CD14-positive monocyte (primary cell): ENCODE measurements around the gene FGD2. TPM values are rescaled to one million over a fixed set of nuclear protein-coding genes. Genes with fewer than 3 reads are reported as not detected.

Experiments used
- DNase-seq, 3 donors: peaks; one replicate each; pipeline ENCODE4 v3.0.0-alpha.2; 2011 to 2022
- H2AFZ ChIP-seq: 2 replicates; pipeline ENCODE4 v1.6.0; 2012; ENCODE audit warnings: mild to moderate bottlenecking, low read depth, low read length, inconsistent platforms; ENCODE audit not compliant: insufficient read depth, poor library complexity, severe bottlenecking
- H3K27ac ChIP-seq, 2 donors: 1 replicate in 1 of 2; 2 replicates in 1 of 2; pipeline ENCODE4 v1.5.1; 2012 to 2013; ENCODE audit warnings: low read length in 2 of 2, control low read depth in 1 of 2, inconsistent platforms in 1 of 2, low read depth in 1 of 2, mild to moderate bottlenecking in 1 of 2
- H3K27me3 ChIP-seq, 2 donors: one replicate each; pipeline versions ENCODE4 v1.6.0 to v1.6.1; 2011 to 2013; ENCODE audit warnings: low read length in 2 of 2; ENCODE audit not compliant: control insufficient read depth in 2 of 2, insufficient read depth in 2 of 2
- H3K36me3 ChIP-seq, 2 donors: replicated peaks in 1 of 2; 1 replicate in 1 of 2; 2 replicates in 1 of 2; pipeline versions ENCODE4 v1.5.1 to v1.6.1; 2012 to 2013; ENCODE audit warnings: low read length in 2 of 2, control low read depth in 1 of 2, inconsistent platforms in 1 of 2, mild to moderate bottlenecking in 1 of 2; ENCODE audit not compliant: insufficient read depth in 2 of 2, control insufficient read depth in 1 of 2
- H3K4me1 ChIP-seq, 2 donors: 1 replicate in 1 of 2; 2 replicates in 1 of 2; pipeline versions ENCODE4 v1.5.1 to v1.6.1; 2012 to 2013; ENCODE audit warnings: low read length in 2 of 2, control low read depth in 1 of 2, inconsistent platforms in 1 of 2, mild to moderate bottlenecking in 1 of 2, moderate library complexity in 1 of 2; ENCODE audit not compliant: insufficient read depth in 2 of 2, control insufficient read depth in 1 of 2
- H3K4me2 ChIP-seq: replicated peaks from 2 replicates; pipeline ENCODE3; 2012; ENCODE audit warnings: low read length, moderate library complexity, mild to moderate bottlenecking; ENCODE audit not compliant: poor library complexity, severe bottlenecking; ENCODE audit errors: extremely low read depth
- H3K4me3 ChIP-seq, 3 experiments: fragments of 200-600 bp in 1 of 3; sonication (generic) in 1 of 3; replicated peaks in 1 of 3; 1 replicate in 2 of 3; 2 replicates in 1 of 3; pipeline ENCODE4 v1.5.1; 2011 to 2013; ENCODE audit warnings: low read length in 3 of 3, mild to moderate bottlenecking in 3 of 3, control low read depth in 2 of 3, low read depth in 2 of 3, inconsistent platforms in 1 of 3, moderate library complexity in 1 of 3
- H3K79me2 ChIP-seq: 2 replicates; pipeline ENCODE4 v1.6.0; 2012; ENCODE audit warnings: mild to moderate bottlenecking, control low read depth, inconsistent platforms, low read length, moderate library complexity; ENCODE audit not compliant: insufficient read depth
- H3K9ac ChIP-seq: 2 replicates; pipeline ENCODE4 v1.6.0; 2017; ENCODE audit warnings: low read length, mild to moderate bottlenecking; ENCODE audit not compliant: insufficient read depth, poor library complexity, severe bottlenecking
- H3K9me3 ChIP-seq, 2 donors: replicated peaks in 1 of 2; 1 replicate in 1 of 2; 2 replicates in 1 of 2; pipeline versions ENCODE4 v1.5.1 to v1.6.1; 2012 to 2013; ENCODE audit warnings: low read length in 2 of 2, control low read depth in 1 of 2; ENCODE audit not compliant: control insufficient read depth in 1 of 2, insufficient read depth in 1 of 2
- H4K20me1 ChIP-seq: 2 replicates; pipeline ENCODE4 v1.6.0; 2012; ENCODE audit warnings: mild to moderate bottlenecking, low read length, control low read depth, moderate library complexity; ENCODE audit not compliant: insufficient read depth
- H3K27ac Mint-ChIP-seq, 7 donors: one replicate each; pipeline ENCODE4 v1.8.0; 2020; ENCODE audit warnings: mild to moderate bottlenecking in 7 of 7, mixed read lengths in 7 of 7, moderate library complexity in 6 of 7, inconsistent platforms in 2 of 7
- H3K27me3 Mint-ChIP-seq, 3 donors: one replicate each; pipeline ENCODE4 v1.8.0; 2021 to 2022; ENCODE audit warnings: low read depth in 3 of 3, mild to moderate bottlenecking in 3 of 3, mixed read lengths in 3 of 3, moderate library complexity in 3 of 3, inconsistent platforms in 1 of 3
- H3K36me3 Mint-ChIP-seq, 2 donors: one replicate each; pipeline ENCODE4 v1.8.0; 2020; ENCODE audit warnings: mixed read lengths in 2 of 2, inconsistent platforms in 1 of 2, mild to moderate bottlenecking in 1 of 2
- H3K4me1 Mint-ChIP-seq: one replicate; pipeline ENCODE4 v1.8.0; 2020; ENCODE audit warnings: mild to moderate bottlenecking, mixed read lengths
- H3K4me3 Mint-ChIP-seq, 2 donors: one replicate each; pipeline ENCODE4 v1.8.0; 2020; ENCODE audit warnings: mild to moderate bottlenecking in 2 of 2, mixed read lengths in 2 of 2, moderate library complexity in 1 of 2
- H3K9me3 Mint-ChIP-seq, 7 donors: one replicate each; pipeline ENCODE4 v1.8.0; 2020 to 2022; ENCODE audit warnings: mixed read lengths in 7 of 7, mild to moderate bottlenecking in 6 of 7, moderate library complexity in 6 of 7, inconsistent platforms in 2 of 7
- CTCF ChIP-seq: fragments of 200-600 bp; IDR thresholded peaks from one replicate; pipeline ENCODE4 v1.8.0; 2022; ENCODE audit warnings: antibody characterized with exemption, mild to moderate bottlenecking
- WGBS: methylation state at CpG from one replicate; pipeline ENCODE4 v1.1.5; 2013; ENCODE audit warnings: missing lambda C conversion rate; ENCODE audit not compliant: insufficient coverage; 5-methylcytosine and 5-hydroxymethylcytosine counted together
- intact Hi-C, 2 donors: fragments of 100-400 bp; cut with micrococcal nuclease; formaldehyde crosslinking; loops; one replicate each; pipeline versions ENCODE4 v1.15.0 to v1.15.1; 2023
- polyA plus RNA-seq, 3 donors: library from polyadenylated mRNA; depleted of rRNA in 1 of 3; unstranded in 2 of 3; stranded (reverse) in 1 of 3; fragments of 300-500 nt in 2 of 3; fragments of >200 nt in 1 of 3; fragmentation: Illumina TruSeq in 2 of 3; gene quantifications; 1 replicate in 2 of 3; 2 replicates in 1 of 3; pipeline ENCODE4 v1.2.3, GENCODE V29; 2012 to 2021

The FGD2 gene
- polyA plus RNA-seq, 3 donors, result 25.3 to 356 (median 50.0) TPM

DNA sequence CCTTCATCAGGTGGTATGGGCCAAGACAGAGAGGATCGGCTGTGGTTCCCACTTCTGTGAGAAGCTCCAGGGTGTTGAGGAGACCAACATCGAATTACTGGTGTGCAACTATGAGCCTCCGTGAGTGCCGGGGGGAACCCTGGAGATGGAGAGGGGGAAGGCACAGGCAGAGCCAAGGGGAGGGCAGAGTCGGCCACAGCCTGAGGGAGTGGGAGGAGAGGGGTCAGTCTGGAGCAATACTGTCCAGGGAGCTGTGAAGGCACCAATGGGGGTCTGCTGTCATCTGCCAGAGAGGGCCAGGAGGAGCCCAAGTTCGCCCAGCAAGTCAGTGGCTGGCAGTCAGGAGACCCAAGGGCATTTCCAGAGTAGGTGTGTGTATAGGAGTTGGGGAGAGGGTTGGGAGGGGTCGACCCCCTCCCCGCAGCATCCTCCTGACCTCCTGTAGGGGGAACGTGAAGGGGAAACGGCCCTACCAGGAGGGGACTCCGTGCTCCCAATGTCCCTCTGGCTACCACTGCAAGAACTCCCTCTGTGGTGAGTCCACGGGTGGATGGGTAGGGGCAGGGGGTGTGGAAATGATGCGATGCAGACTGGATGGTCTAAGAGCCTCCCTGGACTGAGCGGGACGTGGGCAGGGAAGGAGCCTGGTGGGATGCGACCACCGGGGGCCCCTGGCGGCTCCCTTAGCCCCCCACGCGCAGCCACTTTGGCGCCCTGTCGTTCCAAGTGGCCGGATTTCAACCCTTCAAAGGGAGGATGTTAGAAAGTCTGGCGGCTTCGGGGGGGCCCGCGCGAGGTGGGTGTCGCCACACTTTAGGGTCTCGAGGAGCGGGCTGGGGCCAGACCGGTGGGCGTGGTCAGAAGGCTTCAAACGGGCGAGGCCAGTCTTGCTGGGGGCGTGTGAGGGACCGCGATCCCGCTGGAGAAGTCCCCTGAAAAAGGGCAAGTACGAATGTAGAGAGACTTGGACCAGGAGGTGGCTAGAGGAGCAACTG, 43.7 kb upstream of the FGD2 start:
- Histone ChIP-seq H3K4me3 (no peak overlapping the region), H3K27me3 (peaks cover 0 to 18% of the 10 kb centered on the region in 2 donors), H3K27ac (no peak overlapping the region), H3K4me2 (no peak overlapping the region), H3K9me3 (no peaks in the 10 kb centered on the region), H3K36me3 (no peaks in the 10 kb centered on the region), H3K4me1 (peaks cover 10 to 16% of the 10 kb centered on the region in 2 donors), H3K9ac (no peak overlapping the region), H3K79me2 (no peaks in the 10 kb centered on the region), H4K20me1 (no peaks in the 10 kb centered on the region), H2AFZ (no peak overlapping the region)
- intact Hi-C loops, result loop anchor here (5.0 to 10.0 kb wide), 2 partner anchors 53 to 281 kb away; no protein-coding TSS in a partner anchor
- Mint-ChIP-seq H3K4me3 (peak overlapping the region in 1 of 2 donors; percentile 60), H3K27me3 (peaks cover 24 to 25% (median 25%) of the 10 kb centered on the region in 3 donors), H3K27ac (peak overlapping the region in 4 of 7 donors; percentile 51 to 90 (median 67)), H3K4me1 (peaks cover 22% of the 10 kb centered on the region), H3K9me3 (peaks cover 0 to 1% (median 0%) of the 10 kb centered on the region in 7 donors), H3K36me3 (peaks cover 2 to 3% of the 10 kb centered on the region in 2 donors)
- no peak for DNase-seq
- 48% methylated on average over 28 of the region's 40 CpGs for WGBS
- TF ChIP-seq CTCF, result no peak

GRCh38 chr6:36962874-36963273, 42.6 kb upstream of the FGD2 start:
- Mint-ChIP-seq H3K36me3 (peaks cover 12 to 13% of the 10 kb centered on the region in 2 donors), H3K9me3 (no peaks in the 10 kb centered on the region), H3K4me3 (peak overlapping the region; percentile 21 to 59), H3K27ac (peak overlapping the region; percentile 43 to 94 (median 90)), H3K27me3 (peaks cover 19 to 20% (median 19%) of the 10 kb centered on the region in 3 donors), H3K4me1 (peaks cover 22% of the 10 kb centered on the region)
- intact Hi-C loops, result loop anchor here (5.0 to 10.0 kb wide), 2 partner anchors 52 to 279 kb away; no protein-coding TSS in a partner anchor
- Histone ChIP-seq H3K4me3 (no peak overlapping the region), H4K20me1 (no peaks in the 10 kb centered on the region), H3K9me3 (no peaks in the 10 kb centered on the region), H3K36me3 (peaks cover 10% of the 10 kb centered on the region in 2 donors), H3K9ac (no peak overlapping the region), H3K27me3 (peaks cover 0 to 9% of the 10 kb centered on the region in 2 donors), H3K4me2 (no peak overlapping the region), H3K79me2 (no peaks in the 10 kb centered on the region), H3K4me1 (peaks cover 10 to 16% of the 10 kb centered on the region in 2 donors), H2AFZ (peak overlapping the region; percentile 62), H3K27ac (peak overlapping the region in 1 of 2 donors; percentile 51)
- DNase-seq, result peak; percentile 97 to 99 (median 98)
- under 1% methylated on average over 12 of the region's 12 CpGs for WGBS
- TF ChIP-seq CTCF, result no peak
